ENCODE results near the gene ANKRD35.
"Not testable (repeated sequence)": the region's sequence is repeated elsewhere in the genome, so short reads cannot be mapped to it uniquely, and the experiment has no call there.

Gene ANKRD35

GRCh38 chr1:145828367-145829026, 57.2 kb downstream of the ANKRD35 start:
- no peak overlapping the region for H3K27ac Mint-ChIP-seq
- TF ChIP-seq CTCF (IDR thresholded peaks at IDR 0.05), result no peak
- no peak for DNase-seq
- H3K4me1 Mint-ChIP-seq, result peaks cover 24% of the 10 kb centered on the region
- H3K27me3 Mint-ChIP-seq (ENCODE audit: low read depth, poor library complexity), result no peaks in the 10 kb centered on the region
- no peaks in the 10 kb centered on the region for H3K9me3 Mint-ChIP-seq
- H3K4me3 Mint-ChIP-seq, result no peak overlapping the region
- peaks cover 69% of the 10 kb centered on the region for H3K36me3 Mint-ChIP-seq (ENCODE audit: low read depth)

DNA sequence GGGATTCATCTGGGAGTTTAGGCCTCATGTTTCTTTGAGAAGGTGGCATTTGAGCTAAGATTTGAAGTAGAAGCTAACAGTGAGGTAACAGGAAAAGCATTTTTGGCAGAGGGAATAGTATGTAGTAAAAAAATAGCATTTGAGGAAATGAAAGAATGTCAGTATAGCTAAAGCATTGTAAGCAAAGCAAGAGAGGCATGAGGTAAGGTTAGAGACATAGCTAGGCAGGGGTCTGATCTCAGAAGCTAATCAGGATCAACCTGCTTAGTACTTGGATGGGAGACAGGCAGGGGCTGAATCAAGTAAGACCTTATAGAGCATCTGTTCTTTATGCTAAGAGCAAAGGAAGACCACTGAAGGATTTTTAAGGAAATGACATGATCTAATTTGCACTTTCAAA, 57.7 kb downstream of the ANKRD35 start:
- TF ChIP-seq CTCF (IDR thresholded peaks at IDR 0.05), result no peak
- Mint-ChIP-seq H3K27ac (no peak overlapping the region), H3K9me3 (no peaks in the 10 kb centered on the region), H3K36me3 (ENCODE audit: low read depth) (peaks cover 64% of the 10 kb centered on the region), H3K27me3 (ENCODE audit: low read depth, poor library complexity) (no peaks in the 10 kb centered on the region), H3K4me3 (no peak overlapping the region), H3K4me1 (peaks cover 24% of the 10 kb centered on the region)
- DNase-seq, result no peak

GRCh38 chr1:145826030-145826429, 59.6 kb downstream of the ANKRD35 start:
- no peak for DNase-seq
- H3K27me3 Mint-ChIP-seq (ENCODE audit: low read depth, poor library complexity), result no peaks in the 10 kb centered on the region
- peaks cover 24% of the 10 kb centered on the region for H3K4me1 Mint-ChIP-seq
- no peak overlapping the region for H3K27ac Mint-ChIP-seq
- peak overlapping the region; percentile 96 for H3K4me3 Mint-ChIP-seq
- H3K9me3 Mint-ChIP-seq, result no peaks in the 10 kb centered on the region
- peaks cover 48% of the 10 kb centered on the region for H3K36me3 Mint-ChIP-seq (ENCODE audit: low read depth)
- TF ChIP-seq CTCF (IDR thresholded peaks at IDR 0.05), result no peak

DNA sequence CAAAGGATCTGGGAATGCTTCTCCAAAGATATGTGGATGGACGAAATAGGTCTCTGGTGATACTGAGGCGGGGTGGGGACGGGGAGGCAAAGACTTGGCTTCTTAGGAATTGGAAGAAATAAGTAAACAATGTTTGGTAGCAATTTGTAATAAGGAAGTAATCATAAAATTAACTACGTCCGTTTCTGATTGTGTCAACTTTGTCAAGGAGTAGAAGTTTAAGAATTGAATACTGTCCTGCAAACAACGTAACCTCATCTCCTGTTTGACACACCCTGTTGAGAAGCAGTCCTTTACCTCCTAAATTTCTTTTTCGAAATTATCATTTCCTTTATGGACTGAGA, 61.2 kb downstream of the ANKRD35 start:
- TF ChIP-seq CTCF (IDR thresholded peaks at IDR 0.05), result no peak
- H3K4me3 Mint-ChIP-seq, result peak overlapping the region; percentile 96
- no peak for DNase-seq
- H3K27ac Mint-ChIP-seq, result peak overlapping the region; percentile 99
- H3K36me3 Mint-ChIP-seq (ENCODE audit: low read depth), result peaks cover 36% of the 10 kb centered on the region
- peaks cover 1% of the 10 kb centered on the region for H3K9me3 Mint-ChIP-seq
- H3K27me3 Mint-ChIP-seq (ENCODE audit: low read depth, poor library complexity), result no peaks in the 10 kb centered on the region
- H3K4me1 Mint-ChIP-seq, result peaks cover 24% of the 10 kb centered on the region

DNA sequence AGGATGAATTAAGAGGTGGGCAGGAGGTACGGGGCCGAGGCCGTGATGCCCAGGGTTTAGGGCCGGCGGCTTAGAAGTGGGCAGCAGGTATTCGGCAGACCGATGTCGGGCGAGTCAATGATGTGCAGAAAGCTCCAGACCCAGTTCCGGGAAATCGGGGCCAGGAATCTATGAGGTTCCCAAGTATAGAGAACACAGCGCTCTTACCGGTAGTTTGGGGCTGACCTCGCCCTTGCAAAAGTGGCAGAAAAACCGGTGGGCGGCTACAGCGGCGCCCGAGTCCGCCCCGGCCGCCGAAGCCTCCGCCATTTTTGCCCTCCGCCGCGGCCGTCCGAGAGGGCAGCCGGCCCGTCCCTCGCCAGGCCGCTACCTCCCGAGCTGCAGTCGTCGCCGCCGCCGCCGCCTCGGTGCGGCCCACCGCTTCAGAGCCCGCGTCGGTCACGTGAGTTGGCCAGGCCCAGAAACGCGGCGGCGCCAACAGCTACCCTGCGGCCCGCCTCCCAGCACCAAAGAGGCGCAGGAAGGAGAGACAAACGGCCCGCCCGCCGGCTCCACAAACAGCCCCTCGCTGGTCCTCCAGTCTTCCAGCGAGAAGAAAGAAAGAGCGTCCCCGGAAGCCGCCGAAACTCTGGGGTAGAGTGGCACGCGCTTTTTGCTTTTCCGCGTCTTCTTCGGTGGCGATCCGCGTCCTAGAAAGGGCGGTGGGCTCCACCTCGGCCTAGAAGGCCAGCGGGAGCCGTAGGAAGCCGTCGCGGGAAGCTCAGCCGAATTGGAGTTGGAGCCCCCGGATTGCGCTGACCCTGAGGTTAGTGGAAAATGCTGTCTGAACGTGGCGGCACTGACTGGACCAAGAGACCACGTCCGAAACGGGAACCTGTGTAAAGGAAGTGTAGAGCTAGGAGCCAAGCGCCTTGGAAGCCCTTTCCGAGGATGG, 61.8 kb downstream of the ANKRD35 start, which contains the start of the genes POLR3C and RNF115:
Gene POLR3C (plus strand): TSS at position 636 of the 934 bp plus-strand sequence. CDS start 1,577 bp downstream, outside the sequence.
Gene RNF115 (minus strand): TSS at position 531 of the 934 bp plus-strand sequence. CDS start 222 bp downstream, at position 309.
- Mint-ChIP-seq H3K4me1 (peaks cover 24% of the 10 kb centered on the region), H3K27me3 (ENCODE audit: low read depth, poor library complexity) (no peaks in the 10 kb centered on the region)
- TF ChIP-seq CTCF (IDR thresholded peaks at IDR 0.05), result no peak

DNA sequence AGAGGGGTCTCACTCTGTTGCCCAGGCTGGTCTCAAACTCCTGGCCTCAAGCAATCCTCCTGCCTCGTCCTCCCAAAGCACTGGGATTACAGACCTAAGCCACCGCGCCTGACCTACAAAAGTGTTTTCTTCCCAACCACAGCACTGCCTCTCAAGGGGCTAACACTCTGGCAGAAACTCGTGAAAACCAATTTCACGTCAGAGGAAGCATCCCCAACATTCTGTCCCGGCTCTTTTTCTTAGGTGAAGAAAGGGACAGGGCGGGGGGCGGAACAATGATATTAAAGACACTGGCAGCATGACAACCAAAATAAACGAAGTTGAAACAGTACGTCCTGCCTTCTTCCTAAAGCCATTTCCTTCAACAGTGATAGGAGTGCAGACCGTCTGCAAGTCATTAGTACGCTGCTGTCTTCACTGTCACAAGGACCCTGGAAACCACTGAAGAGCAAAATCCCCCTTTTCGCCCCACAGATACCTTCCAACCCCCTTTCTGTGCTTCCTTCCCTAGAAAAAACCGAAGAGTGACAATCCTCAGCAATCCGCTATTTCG, 62.8 kb downstream of the ANKRD35 start:
- H3K27ac Mint-ChIP-seq; H3K27me3 Mint-ChIP-seq (ENCODE audit: low read depth, poor library complexity); H3K4me3 Mint-ChIP-seq; DNase-seq; H3K9me3 Mint-ChIP-seq: not testable (repeated sequence)
- peaks cover 26% of the 10 kb centered on the region for H3K36me3 Mint-ChIP-seq (ENCODE audit: low read depth)
- peaks cover 24% of the 10 kb centered on the region for H3K4me1 Mint-ChIP-seq

More for the DNA sequence above, 61.8 kb downstream of the ANKRD35 start, which contains the start of the genes POLR3C and RNF115:
- peaks cover 35% of the 10 kb centered on the region for H3K36me3 Mint-ChIP-seq (ENCODE audit: low read depth)
- peak within 1 kb of the TSS; percentile 99 for H3K27ac Mint-ChIP-seq
- peak within 1 kb of the TSS; percentile 96 for H3K4me3 Mint-ChIP-seq
- H3K9me3 Mint-ChIP-seq, result peaks cover 4% of the 10 kb centered on the region
- peak; percentile 89 for DNase-seq

GRCh38 chr1:145818095-145818494, 67.6 kb downstream of the ANKRD35 start:
- H3K4me3 Mint-ChIP-seq; H3K9me3 Mint-ChIP-seq; H3K4me1 Mint-ChIP-seq; H3K36me3 Mint-ChIP-seq (ENCODE audit: low read depth); DNase-seq; H3K27me3 Mint-ChIP-seq (ENCODE audit: low read depth, poor library complexity); H3K27ac Mint-ChIP-seq: not testable (repeated sequence)
